NCI-H2227 (cell line): Measurements from ENCODE around the gene GALNT2.

Experiments used
- DNase-seq: peaks from one replicate; lab custom pipeline; 2025; ENCODE audit not compliant: unreplicated experiment; lab: John Stamatoyannopoulos, UW

GALNT2 gene

DNA sequence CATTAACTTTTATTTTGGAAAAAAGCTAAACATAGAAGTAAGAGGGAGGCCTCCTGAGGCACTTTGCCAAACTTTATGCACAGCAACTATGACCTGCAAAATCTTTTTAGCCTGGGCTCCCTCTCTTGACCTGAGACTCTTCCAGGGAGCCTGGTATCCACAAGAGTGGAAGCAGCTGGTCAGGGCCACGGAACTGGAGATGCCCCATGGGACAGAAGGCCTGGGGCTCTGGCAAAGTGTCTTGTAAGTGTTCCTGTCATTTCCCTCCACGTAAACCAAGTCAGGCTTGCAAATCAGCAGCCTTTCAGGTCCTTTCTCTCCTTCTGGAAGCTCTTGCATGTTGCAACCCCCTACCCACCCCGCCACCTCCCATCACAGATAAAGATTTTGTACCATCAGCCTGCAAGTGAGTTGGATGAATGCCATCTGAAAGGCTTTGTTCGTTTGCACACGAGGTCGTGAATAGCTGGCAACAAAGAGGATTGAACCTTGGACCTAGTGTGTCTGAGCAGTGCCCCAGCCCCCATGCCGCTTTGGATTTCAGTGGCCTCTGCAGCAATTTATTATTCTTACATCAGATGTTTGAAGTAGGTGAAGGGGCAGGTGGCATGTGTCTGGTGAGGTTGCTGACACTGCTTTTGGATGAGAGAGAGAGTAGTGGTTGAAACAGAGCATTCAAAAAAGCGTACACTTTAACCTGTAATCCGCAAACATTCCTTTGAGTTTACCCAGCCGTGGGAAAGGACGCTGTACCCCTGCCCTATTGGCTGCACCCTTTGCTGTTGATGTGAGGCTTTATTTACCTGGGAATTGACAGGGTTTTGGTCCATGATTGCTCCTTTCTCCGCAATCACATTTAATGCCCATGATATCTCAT is 91.6 kb downstream of the GALNT2 start:
- DNase-seq, result no peak

DNA sequence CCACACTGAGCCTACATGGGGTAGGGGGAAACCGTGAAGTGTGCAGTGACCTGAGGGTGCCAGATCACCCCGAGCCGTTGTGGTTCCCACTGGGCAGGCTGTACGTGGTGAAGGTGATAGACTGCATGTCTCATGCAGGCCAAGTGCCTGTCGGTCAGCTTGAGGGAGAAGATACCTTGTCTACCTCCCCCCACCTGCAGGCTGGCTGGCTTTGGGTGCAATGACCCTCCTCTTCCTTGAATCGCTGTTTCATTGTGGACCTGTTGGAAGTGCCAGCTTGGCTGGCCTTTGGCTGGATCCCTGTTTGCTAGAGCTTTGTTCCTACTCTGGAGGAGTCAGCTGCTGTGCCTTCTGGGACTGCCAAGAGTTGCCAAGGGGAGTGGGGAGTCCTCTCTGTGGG is 92.5 kb downstream of the GALNT2 start:
- DNase-seq, result no peak

DNA sequence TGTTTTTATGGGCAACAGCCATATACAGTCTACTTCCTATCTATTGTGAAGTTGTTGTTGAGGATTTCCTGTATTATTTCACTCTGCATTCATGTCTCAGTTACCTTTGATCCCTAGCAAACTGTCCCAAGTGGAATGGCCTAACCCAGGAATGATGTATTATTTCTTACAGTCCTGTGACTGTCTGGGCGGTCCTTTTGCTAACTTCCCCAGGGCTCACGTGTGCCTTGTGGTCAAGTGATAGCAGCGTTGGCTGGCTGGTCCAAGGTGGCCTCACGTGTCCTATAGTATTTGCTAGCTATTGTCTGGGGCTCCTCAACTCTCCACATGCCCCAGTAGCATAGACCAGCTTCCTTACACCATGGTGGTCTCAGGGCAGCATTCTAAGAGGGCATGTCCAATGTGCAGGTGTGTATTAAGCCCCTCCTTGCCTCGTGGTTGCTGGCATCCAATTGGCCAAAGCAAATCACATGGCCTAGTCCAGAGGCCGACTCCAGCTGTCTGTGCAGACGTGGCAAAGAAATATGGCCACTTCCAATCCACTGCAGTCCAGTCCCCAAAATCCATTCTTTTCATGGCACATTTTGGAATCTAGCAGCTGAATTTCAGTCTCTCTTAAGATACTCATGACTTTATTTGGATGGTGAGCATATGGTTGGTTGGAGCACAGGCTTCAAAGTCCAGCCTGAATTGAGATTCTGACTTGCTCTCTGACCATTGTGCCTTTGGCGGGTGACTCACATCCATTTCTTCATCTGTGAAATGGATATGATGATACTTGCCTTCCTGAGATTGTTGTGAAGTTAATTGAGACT is 94.1 kb downstream of the GALNT2 start:
- no peak for DNase-seq

DNA sequence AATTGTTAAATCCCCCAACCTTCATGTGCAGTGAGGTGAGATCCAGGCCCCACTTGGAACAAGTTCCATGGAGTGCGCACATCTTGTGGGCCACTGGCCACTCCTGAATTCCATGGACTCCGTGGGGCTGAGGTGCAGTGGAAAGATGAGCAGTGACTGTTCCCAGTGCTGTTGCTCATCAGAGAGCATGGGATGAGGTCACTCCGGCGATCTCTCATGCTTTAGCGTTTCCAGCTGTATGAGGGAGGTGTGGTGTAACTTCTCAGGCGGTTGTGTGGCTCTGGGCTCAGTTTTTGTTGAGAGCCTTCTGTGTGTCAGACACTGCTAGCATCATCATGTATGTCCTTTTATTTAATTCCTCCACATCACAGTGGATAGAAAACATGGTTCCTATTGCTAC is 96.2 kb downstream of the GALNT2 start:
- no peak for DNase-seq

DNA sequence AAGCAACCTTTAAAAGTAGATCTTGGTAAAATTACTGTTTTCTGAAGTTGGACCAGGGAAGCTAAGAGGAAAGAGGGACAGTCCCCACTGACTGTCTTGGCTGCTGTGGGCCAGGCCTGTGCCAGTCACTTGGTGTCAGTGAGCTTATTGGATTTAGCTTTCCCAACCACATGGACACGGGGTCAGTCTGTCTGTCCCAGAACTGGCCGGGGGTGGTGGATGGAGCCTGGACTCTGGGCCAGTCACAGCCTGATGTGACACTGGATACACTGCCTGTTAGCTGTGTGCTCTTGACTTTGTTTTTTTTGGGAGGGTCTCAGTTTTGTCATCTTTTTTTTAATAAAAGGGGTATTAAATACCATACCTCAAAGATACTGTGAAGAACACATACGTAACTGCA is 96.7 kb downstream of the GALNT2 start:
- DNase-seq, result no peak

DNA sequence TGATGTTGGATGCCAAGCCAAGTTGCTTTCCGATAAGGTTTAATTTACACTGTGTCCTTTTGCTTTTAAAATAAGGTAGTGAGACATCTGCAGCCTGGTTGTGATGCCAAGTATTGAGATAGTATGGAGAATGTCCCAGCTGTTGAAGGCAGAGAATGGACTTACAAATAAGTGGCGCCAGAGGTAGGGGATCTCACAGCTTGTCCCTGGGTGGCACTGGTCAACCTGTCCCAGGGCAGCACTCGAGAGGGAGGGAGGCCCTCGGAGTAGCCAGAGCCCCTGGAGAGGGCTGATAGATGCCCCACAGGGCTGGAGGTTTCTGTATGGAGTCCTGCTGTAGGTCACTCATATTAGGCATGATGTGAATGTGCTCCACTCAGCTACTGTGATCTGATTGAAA is 98.5 kb downstream of the GALNT2 start:
- DNase-seq, result no peak

DNA sequence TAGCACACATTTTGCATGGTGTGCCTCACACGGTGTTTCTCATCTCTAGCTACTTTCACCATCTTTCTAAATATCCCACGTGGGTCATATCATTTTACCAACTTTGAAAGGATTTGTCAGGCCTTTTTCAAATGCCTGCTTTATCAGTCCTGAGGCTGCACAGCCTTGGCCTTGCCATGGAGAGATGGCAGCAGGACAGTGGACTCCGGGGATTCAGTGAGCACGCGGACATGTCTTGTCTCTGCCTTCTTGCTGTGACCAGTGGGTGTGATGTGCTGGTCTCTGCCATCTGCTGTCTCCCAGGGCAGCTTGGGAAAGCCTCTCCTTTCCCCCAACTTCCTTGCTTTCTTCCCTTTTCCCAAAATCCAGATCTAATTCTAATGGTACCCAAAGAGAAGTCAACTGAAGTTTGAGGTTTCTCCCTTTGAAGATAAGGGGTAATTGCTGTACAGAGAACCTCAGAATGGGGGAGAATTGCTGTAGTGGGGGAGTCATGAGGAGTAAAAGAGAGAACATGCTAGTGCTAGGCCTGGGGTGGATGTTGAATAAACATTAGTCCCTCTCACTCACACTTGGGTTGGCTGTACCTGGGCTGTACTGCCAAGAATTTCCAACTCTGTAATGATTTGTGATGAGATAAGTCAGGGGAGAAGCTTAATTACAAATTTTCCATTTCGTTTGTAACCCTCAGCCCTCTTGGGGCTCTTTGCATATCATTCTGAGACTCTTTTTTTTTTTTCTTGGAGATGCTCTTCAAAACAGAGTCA is 99.5 kb downstream of the GALNT2 start:
- no peak for DNase-seq

DNA sequence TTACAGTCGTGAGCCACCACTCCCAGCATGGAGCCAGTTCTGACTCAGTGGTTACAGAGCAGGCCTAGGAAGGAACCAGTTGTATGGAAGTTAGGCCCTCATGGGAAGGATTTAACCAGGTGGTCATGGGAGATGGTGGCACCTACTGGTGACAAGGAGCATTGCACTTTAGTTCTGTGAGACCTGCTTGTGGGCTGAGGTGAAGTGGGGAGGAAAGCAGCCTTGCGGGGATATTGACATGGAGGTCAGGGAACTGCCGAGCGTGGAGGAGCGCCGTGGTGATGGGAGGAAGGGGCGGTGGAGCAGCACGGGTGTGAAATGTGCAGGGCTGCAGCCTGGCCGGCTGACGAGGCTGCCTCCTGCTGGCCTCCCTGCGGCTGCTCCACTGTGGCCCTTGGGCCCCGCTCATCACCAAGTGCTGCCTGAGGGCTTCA is 100.4 kb downstream of the GALNT2 start:
- DNase-seq, result peak; percentile 65

DNA sequence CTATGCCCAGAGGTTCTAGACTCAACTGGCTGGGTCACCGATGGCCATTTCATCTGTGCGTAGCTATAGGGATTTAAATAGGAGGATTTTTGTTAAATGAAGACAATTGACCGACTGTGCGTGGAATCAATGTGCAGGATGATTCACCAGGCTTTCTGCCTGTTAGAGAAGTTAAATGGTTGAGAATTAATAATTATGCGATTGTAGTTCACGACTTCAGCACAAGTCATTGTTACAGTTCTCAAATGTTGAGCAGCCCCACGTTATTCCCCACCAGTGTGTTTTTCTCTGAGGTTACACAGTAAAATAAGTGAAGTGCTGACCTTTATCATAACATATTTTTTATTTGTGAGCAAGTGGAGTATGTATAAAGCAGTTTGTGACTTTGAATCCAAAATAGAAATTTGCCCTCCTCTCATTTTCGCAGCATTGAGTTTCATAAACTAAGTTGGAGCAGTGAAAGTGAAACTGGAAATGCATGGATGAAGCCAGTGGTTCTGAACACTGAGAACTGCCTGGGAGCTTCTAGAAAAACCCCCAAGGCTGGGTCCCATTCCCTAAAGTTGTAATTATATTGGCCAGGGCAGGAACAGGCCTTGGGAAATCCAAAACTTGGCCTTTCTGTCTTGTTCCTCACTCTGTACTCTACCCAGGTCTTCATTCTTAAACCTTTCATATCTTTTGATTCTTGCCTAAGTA is 102.6 kb downstream of the GALNT2 start:
- no peak for DNase-seq

DNA sequence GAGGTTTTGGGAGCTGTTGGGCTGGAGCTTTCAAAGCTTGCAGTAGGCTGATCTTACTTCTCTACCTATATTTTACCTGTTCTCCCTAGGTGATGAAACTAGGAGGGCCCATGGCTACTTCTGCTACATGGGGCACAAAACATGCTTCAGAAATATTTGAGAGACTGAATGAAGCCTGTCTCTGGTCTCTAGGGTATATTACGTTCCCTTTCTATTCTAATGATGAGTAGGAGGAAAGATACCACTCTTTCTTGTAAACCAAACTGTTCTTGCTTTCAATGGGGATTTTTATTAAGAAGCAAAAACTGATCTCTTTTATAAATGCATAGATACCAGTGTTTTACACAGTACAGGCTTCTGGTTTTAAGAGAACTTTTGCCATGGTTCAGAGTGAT is 103.1 kb downstream of the GALNT2 start:
- DNase-seq, result no peak

DNA sequence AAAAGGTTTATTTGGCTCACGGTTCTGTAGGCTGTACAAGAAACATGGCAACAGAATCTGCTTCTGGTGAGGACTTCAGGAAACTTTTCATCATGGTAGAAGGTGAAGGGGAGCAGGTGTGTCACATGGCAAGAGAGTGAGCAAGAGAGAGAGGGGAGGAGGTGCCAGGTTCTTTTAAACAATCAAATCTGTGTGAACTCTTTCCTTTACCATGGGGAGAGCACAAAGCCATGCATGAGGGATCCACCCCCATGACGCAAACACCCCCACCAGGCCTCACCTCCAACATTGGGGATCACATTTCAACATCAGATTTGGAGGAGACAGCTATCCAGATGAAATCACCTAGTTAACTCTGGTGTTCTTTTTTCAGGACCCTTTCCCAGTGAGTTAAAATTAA is 103.6 kb downstream of the GALNT2 start:
- no peak for DNase-seq

DNA sequence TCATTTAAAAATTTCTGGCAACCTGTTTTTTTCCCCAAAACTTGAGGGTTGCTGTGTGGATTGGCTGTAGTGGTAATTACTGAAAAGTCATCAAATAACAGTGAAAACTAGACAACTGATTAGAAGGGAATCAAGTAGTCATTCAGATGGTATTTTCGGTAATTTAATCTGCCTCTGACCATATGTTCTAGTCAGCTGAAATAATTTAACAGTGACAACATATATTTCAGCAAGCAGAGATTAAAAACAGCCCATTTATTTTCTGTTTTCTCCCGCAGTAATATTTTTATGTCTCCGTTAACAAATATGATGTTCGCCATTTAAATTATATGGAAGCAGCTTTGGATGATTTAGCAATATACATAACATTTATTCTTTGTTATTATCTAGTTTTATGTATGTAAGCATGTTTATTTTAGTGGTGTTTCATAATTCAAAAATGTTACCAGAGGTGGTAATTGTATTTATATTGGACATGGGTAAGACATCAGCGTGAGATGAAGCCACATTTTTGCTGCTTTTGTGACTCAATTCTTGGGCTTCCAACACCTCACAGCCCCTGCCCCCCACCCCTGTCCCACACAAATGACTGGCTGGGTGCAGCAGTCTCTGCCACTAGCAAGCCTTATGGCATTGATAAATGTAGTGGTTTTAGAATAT is 104.4 kb downstream of the GALNT2 start:
- no peak for DNase-seq

DNA sequence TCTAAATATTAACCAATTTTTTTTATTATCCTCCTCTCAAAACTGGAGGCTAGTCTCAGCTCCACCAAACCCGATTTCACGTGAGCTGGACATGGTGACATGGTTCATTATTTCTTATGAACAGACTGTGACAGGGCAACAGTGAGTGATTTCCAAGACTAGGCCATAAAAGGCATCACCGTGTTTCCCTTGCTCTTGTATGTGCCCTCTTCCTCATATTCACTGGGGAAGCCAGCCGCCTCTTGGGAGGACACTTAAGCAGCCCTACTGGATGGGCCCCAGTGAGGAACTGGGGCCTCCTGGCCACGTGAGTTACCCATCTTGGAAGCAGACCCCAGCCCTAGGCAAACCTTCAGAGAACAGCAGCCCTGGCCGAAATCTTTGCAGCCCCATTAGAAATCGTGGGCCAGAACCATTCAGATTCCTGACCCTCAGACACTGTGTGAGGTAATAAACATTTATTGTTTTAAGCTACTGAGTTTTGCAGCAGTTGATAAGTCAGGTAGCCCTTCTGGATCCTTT is 105.0 kb downstream of the GALNT2 start:
- DNase-seq, result no peak

DNA sequence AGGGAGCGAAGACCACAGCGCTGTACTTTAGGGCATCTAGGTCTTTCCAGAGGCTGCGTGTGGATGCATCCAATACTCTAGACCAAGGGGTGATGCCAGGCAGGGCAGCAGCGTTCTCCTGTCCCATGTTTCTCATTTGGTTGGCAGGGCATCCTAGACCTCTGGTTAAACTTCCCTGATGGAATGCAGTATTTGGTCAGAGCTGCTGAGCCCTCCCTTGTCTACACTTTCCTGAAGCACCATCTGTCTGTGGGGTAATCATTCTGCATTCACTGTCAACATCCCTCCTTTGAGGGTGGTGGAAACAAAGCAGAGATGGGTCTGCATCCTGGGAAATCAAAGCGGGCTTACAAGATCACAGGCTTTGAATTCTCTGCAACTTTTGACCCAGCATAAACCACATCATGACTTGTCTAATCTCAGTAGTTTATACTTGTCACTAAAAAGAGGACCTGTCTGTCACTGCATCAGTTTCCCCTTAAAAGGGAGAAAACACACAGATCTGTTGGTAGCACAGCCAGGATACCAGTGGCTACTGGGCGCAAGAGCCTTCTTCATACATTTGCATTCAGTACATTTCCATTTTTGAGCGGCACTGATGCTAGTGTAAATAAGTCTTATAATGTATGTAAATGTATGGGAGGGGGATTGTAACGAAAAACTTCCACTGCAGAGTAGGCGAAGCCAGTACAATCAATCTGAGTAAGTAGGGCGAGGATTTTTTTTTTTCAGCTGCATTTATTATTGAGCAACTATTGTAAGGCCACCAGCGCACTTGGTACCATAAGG is 106.3 kb downstream of the GALNT2 start:
- DNase-seq, result no peak

DNA sequence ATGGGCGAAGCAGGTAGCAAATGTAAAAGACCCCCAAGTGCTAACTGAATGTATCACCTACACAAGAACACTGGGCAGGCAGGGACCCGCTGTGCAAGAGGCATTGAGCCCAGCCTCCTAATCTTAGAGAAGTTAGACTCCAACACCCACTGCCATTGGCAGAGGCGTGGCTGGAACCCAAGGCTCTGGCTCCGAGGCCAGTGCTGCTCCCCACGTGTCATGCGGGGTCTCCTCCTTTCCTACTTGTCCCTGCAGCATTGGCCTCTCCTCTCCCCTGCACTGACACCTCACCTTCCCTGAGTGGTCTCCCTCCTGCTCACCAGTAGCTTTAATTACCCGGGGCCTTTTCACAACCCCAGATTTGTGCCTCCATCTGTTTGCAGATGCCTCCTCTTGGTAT is 107.0 kb downstream of the GALNT2 start:
- DNase-seq, result no peak

DNA sequence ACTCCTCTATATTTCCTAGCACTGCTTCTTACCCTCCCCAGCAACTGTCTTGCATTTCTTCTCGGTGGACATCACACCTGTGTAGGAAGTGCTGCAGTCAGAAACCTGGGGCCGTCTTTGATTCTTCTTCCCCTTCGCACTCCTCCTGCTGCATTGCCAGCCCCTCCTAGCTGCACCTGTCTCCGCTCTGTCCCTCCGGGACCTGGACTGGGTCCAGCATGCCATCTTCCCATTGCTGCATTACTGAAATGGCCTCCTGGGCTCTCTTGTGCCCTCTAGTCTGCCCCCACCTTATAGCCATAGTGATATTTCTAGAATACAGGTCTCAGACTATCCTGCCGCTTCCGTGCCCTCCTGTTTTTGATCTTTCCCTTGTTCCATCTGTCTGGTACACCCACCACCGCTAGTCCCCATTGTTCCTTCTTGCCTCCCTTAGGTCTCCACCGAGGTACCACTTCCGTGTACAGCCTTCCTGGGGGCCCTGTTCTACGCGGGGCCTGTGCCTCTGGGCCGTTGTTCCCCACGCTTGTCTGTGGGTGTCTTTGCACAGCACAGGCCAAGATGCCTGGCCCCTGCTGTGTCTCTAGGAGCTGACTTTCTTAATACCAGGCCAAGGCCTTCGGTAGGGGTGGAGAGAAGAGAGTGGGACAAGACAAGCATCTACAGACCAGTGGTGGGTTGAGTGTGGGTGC is 107.6 kb downstream of the GALNT2 start:
- DNase-seq, result no peak

DNA sequence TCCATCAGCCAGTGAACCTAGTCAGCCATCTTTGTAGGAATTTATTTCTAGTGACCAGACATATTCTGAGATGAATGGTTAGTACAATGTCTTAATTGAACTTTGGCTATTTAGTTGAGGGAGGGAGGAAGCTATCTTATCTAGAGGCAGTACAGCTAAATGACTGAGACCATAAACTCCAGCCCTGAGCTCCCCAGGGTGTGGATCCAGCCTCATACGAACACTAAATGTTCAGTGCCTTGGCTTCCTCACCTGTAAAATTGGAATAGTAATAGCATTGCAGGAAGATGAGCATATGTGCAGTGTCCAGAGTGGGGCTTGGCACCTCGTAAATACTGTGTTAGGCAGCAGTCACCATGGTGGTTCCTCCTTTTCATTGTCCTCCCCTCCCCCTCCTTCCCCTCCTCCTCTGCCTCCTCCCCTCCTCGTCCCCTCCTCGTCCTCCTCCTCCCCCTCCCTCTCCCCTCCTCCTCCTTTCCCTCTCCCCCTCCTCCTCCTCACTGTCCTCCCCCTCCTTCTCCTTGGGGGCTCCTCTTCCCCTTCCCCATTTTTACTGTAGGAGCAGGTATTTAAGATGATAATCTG is 108.2 kb downstream of the GALNT2 start:
- DNase-seq, result no peak

DNA sequence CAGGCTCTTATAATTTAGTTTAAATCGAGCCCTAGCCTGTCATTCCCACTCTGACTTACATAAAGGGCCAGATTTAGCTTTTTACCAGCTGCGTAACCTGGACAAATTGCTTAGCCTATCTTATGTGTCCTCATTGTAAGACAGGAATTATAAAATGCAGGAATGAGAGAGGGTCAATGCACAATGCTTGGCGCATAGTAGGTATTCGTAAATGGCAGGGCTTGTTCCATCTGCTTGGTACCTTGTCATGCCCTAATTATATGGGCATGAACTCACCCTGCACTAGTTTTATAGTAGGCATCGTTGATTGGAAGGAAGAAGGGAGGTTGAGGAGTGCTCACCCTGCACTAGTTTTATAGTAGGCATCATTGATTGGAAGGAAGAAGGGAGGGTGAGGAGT is 108.8 kb downstream of the GALNT2 start:
- no peak for DNase-seq
